Activated naive CD8-positive, alpha-beta T cell treated with anti-CD3 and anti-CD28 coated beads for 36 hours (primary cell): ENCODE measurements around the gene PLXNC1. TPM values are rescaled to one million over a fixed set of nuclear protein-coding genes. Genes with fewer than 3 reads are reported as not detected.
"Not testable (repeated sequence)": the region's sequence is repeated elsewhere in the genome, so short reads cannot be mapped to it uniquely, and the experiment has no call there.

Source experiments
- DNase-seq: peaks from one replicate; pipeline ENCODE4 v3.0.0; 2021
- H3K27ac Mint-ChIP-seq: one replicate; pipeline ENCODE4 v1.8.0; 2022; ENCODE audit warnings: mild to moderate bottlenecking, moderate library complexity, mixed read lengths
- H3K27me3 Mint-ChIP-seq: one replicate; pipeline ENCODE4 v1.8.0; 2022; ENCODE audit warnings: mild to moderate bottlenecking, mixed read lengths
- H3K36me3 Mint-ChIP-seq: one replicate; pipeline ENCODE4 v1.8.0; 2021; ENCODE audit warnings: mild to moderate bottlenecking, mixed read lengths
- H3K4me1 Mint-ChIP-seq: one replicate; pipeline ENCODE4 v1.8.0; 2021; ENCODE audit warnings: mixed read lengths
- H3K4me3 Mint-ChIP-seq: one replicate; pipeline ENCODE4 v1.8.0; 2022; ENCODE audit warnings: mild to moderate bottlenecking, moderate library complexity, mixed read lengths
- H3K9me3 Mint-ChIP-seq: one replicate; pipeline ENCODE4 v1.8.0; 2022; ENCODE audit warnings: mixed read lengths
- total RNA-seq, 2 experiments: library from RNA; stranded (reverse); gene quantifications; one replicate each; pipeline ENCODE4 v1.2.3, GENCODE V29; 2021

The PLXNC1 gene
- total RNA-seq, 2 experiments from 2014 or later: 4.7 to 6.0 TPM

GRCh38 chr12:94290353-94290752 is 142.0 kb downstream of the PLXNC1 start:
- Mint-ChIP-seq H3K4me1 (no peaks in the 10 kb centered on the region), H3K36me3 (peaks cover 4% of the 10 kb centered on the region), H3K27ac (no peak overlapping the region), H3K4me3 (no peak overlapping the region), H3K9me3 (no peaks in the 10 kb centered on the region), H3K27me3 (no peaks in the 10 kb centered on the region)
- no peak for DNase-seq

GRCh38 chr12:94297096-94297699 is 148.8 kb downstream of the PLXNC1 start:
- no peak overlapping the region for H3K27ac Mint-ChIP-seq

GRCh38 chr12:94297876-94298505 is 149.6 kb downstream of the PLXNC1 start:
- H3K4me3 Mint-ChIP-seq: no peak overlapping the region
- DNase-seq: no peak
- peak overlapping the region; percentile 26 for H3K27ac Mint-ChIP-seq
- H3K36me3 Mint-ChIP-seq: peaks cover 44% of the 10 kb centered on the region
- no peaks in the 10 kb centered on the region for H3K9me3 Mint-ChIP-seq
- no peaks in the 10 kb centered on the region for H3K27me3 Mint-ChIP-seq
- no peaks in the 10 kb centered on the region for H3K4me1 Mint-ChIP-seq

More at GRCh38 chr12:94297096-94297699, 148.8 kb downstream of the PLXNC1 start:
- Mint-ChIP-seq H3K36me3 (peaks cover 38% of the 10 kb centered on the region), H3K4me3 (no peak overlapping the region), H3K9me3 (no peaks in the 10 kb centered on the region), H3K27me3 (no peaks in the 10 kb centered on the region), H3K4me1 (no peaks in the 10 kb centered on the region)
- DNase-seq: no peak

- Mint-ChIP-seq H3K4me3 (no peak overlapping the region), H3K27me3 (no peaks in the 10 kb centered on the region), H3K27ac (no peak overlapping the region), H3K36me3 (peaks cover 53% of the 10 kb centered on the region), H3K4me1 (peaks cover 9% of the 10 kb centered on the region), H3K9me3 (no peaks in the 10 kb centered on the region)
- DNase-seq: no peak
Measured at GRCh38 chr12:94299846-94300245, 151.5 kb downstream of the PLXNC1 start.

- peaks cover 52% of the 10 kb centered on the region for H3K36me3 Mint-ChIP-seq
Measured at GRCh38 chr12:94304012-94304411, 155.6 kb downstream of the PLXNC1 start.

GRCh38 chr12:94304566-94305061 is 156.2 kb downstream of the PLXNC1 start:
- no peaks in the 10 kb centered on the region for H3K27me3 Mint-ChIP-seq
- no peak for DNase-seq
- H3K36me3 Mint-ChIP-seq: peaks cover 53% of the 10 kb centered on the region
- no peaks in the 10 kb centered on the region for H3K9me3 Mint-ChIP-seq
- H3K27ac Mint-ChIP-seq: no peak overlapping the region
- no peak overlapping the region for H3K4me3 Mint-ChIP-seq
- peaks cover 28% of the 10 kb centered on the region for H3K4me1 Mint-ChIP-seq

More at GRCh38 chr12:94304012-94304411, 155.6 kb downstream of the PLXNC1 start:
- Mint-ChIP-seq H3K27ac (no peak overlapping the region), H3K27me3 (no peaks in the 10 kb centered on the region), H3K4me3 (no peak overlapping the region), H3K9me3 (no peaks in the 10 kb centered on the region), H3K4me1 (peaks cover 28% of the 10 kb centered on the region)
- DNase-seq: no peak

- peak; percentile 59 for DNase-seq
- Mint-ChIP-seq H3K27ac (peak overlapping the region; percentile 65), H3K36me3 (peaks cover 47% of the 10 kb centered on the region), H3K9me3 (no peaks in the 10 kb centered on the region), H3K4me3 (no peak overlapping the region), H3K4me1 (peaks cover 30% of the 10 kb centered on the region), H3K27me3 (no peaks in the 10 kb centered on the region)
Measured at GRCh38 chr12:94305130-94305957, 157.0 kb downstream of the PLXNC1 start.

GRCh38 chr12:94308612-94309011 is 160.2 kb downstream of the PLXNC1 start:
- Mint-ChIP-seq H3K27me3 (no peaks in the 10 kb centered on the region), H3K4me1 (peaks cover 29% of the 10 kb centered on the region), H3K27ac (no peak overlapping the region), H3K9me3 (no peaks in the 10 kb centered on the region), H3K36me3 (peaks cover 47% of the 10 kb centered on the region), H3K4me3 (no peak overlapping the region)
- no peak for DNase-seq

GRCh38 chr12:94309373-94309772 is 161.0 kb downstream of the PLXNC1 start:
- Mint-ChIP-seq H3K27me3 (no peaks in the 10 kb centered on the region), H3K9me3 (no peaks in the 10 kb centered on the region), H3K4me1 (peaks cover 26% of the 10 kb centered on the region), H3K4me3 (no peak overlapping the region), H3K27ac (no peak overlapping the region), H3K36me3 (peaks cover 47% of the 10 kb centered on the region)
- no peak for DNase-seq

- peaks cover 6% of the 10 kb centered on the region for H3K4me1 Mint-ChIP-seq
- H3K36me3 Mint-ChIP-seq: peaks cover 33% of the 10 kb centered on the region
- no peaks in the 10 kb centered on the region for H3K27me3 Mint-ChIP-seq
- H3K9me3 Mint-ChIP-seq: peaks cover 11% of the 10 kb centered on the region
- H3K27ac Mint-ChIP-seq: no peak overlapping the region
- no peak overlapping the region for H3K4me3 Mint-ChIP-seq
- no peak for DNase-seq
Measured at GRCh38 chr12:94312378-94312777, 164.0 kb downstream of the PLXNC1 start.

- DNase-seq, H3K27ac Mint-ChIP-seq, H3K4me1 Mint-ChIP-seq, H3K27me3 Mint-ChIP-seq, H3K4me3 Mint-ChIP-seq: not testable (repeated sequence)
- H3K9me3 Mint-ChIP-seq: peaks cover 50% of the 10 kb centered on the region
- H3K36me3 Mint-ChIP-seq: peaks cover 50% of the 10 kb centered on the region
Measured at GRCh38 chr12:94316600-94316999, 168.2 kb downstream of the PLXNC1 start.

- no peaks in the 10 kb centered on the region for H3K27me3 Mint-ChIP-seq
- H3K4me1 Mint-ChIP-seq: peaks cover 3% of the 10 kb centered on the region
- H3K4me3 Mint-ChIP-seq: no peak overlapping the region
- no peak for DNase-seq
- peaks cover 58% of the 10 kb centered on the region for H3K36me3 Mint-ChIP-seq
- H3K27ac Mint-ChIP-seq: no peak overlapping the region
- H3K9me3 Mint-ChIP-seq: peaks cover 52% of the 10 kb centered on the region
Measured at GRCh38 chr12:94318181-94318580, 169.8 kb downstream of the PLXNC1 start.

- Mint-ChIP-seq H3K27me3 (no peaks in the 10 kb centered on the region), H3K36me3 (peaks cover 67% of the 10 kb centered on the region), H3K4me3 (no peak overlapping the region), H3K27ac (no peak overlapping the region), H3K9me3 (peaks cover 50% of the 10 kb centered on the region), H3K4me1 (peaks cover 3% of the 10 kb centered on the region)
- DNase-seq: no peak
Measured at GRCh38 chr12:94320109-94320508, 171.7 kb downstream of the PLXNC1 start.

GRCh38 chr12:94322346-94322745 is 174.0 kb downstream of the PLXNC1 start:
- H3K4me3 Mint-ChIP-seq: no peak overlapping the region
- H3K27me3 Mint-ChIP-seq: no peaks in the 10 kb centered on the region
- H3K27ac Mint-ChIP-seq: no peak overlapping the region
- H3K36me3 Mint-ChIP-seq: peaks cover 84% of the 10 kb centered on the region
- H3K4me1 Mint-ChIP-seq: peaks cover 3% of the 10 kb centered on the region
- DNase-seq: no peak
- H3K9me3 Mint-ChIP-seq: peaks cover 42% of the 10 kb centered on the region

- Mint-ChIP-seq H3K27me3 (no peaks in the 10 kb centered on the region), H3K4me3 (no peak overlapping the region), H3K36me3 (peaks cover 77% of the 10 kb centered on the region), H3K4me1 (no peaks in the 10 kb centered on the region), H3K27ac (no peak overlapping the region), H3K9me3 (peaks cover 6% of the 10 kb centered on the region)
- DNase-seq: no peak
Measured at GRCh38 chr12:94326234-94326633, 177.9 kb downstream of the PLXNC1 start.
